Upper lobe of left lung (tissue), 4 donors: ENCODE measurements around the gene ADCY5.

Experiments
- EP300 ChIP-seq, 4 donors: sonication (generic); formaldehyde crosslinking; IDR thresholded peaks; one replicate each; pipeline ENCODE4 v1.5.1; 2017; ENCODE audit warnings: antibody characterized with exemption in 4 of 4, control low read depth in 2 of 4
- POLR2A ChIP-seq, 4 donors: fragments of 450-650 bp; IDR thresholded peaks; one replicate each; pipeline ENCODE4 v1.5.1; 2016 to 2017; ENCODE audit warnings: antibody characterized with exemption in 4 of 4, mild to moderate bottlenecking in 2 of 4
- POLR2AphosphoS5 ChIP-seq, 2 donors: sonication (generic); formaldehyde crosslinking; IDR thresholded peaks; one replicate each; pipeline ENCODE4 v1.5.1; 2017; ENCODE audit warnings: antibody characterized with exemption in 2 of 2
- TF ChIP-seq, protein P1 (sequence below), 6 experiments: fragments of 450-650 bp in 4 of 6; fragments of 200-600 bp in 2 of 6; sonication (generic) in 2 of 6; IDR thresholded peaks; one replicate each; pipeline ENCODE4 v1.5.1; 2016 to 2019; ENCODE audit warnings: antibody characterized with exemption in 6 of 6

GRCh38 chr3:123370819-123371218 lies 78.1 kb downstream of the ADCY5 start:
- TF ChIP-seq, protein P1, sequence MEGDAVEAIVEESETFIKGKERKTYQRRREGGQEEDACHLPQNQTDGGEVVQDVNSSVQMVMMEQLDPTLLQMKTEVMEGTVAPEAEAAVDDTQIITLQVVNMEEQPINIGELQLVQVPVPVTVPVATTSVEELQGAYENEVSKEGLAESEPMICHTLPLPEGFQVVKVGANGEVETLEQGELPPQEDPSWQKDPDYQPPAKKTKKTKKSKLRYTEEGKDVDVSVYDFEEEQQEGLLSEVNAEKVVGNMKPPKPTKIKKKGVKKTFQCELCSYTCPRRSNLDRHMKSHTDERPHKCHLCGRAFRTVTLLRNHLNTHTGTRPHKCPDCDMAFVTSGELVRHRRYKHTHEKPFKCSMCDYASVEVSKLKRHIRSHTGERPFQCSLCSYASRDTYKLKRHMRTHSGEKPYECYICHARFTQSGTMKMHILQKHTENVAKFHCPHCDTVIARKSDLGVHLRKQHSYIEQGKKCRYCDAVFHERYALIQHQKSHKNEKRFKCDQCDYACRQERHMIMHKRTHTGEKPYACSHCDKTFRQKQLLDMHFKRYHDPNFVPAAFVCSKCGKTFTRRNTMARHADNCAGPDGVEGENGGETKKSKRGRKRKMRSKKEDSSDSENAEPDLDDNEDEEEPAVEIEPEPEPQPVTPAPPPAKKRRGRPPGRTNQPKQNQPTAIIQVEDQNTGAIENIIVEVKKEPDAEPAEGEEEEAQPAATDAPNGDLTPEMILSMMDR (IDR thresholded peaks at IDR 0.05): no peak
- TF ChIP-seq POLR2A (IDR thresholded peaks at IDR 0.05) (no peak), POLR2AphosphoS5 (IDR thresholded peaks at IDR 0.05) (no peak), EP300 (IDR thresholded peaks at IDR 0.05) (no peak)
